Subcutaneous abdominal adipose tissue (tissue), 5 donors: ENCODE results near the gene SLC32A1.

Experiments
- H3K27ac ChIP-seq: one replicate; pipeline ENCODE4 v1.7.0; 2013; ENCODE audit warnings: low read depth, mild to moderate bottlenecking, inconsistent platforms, low read length, moderate library complexity
- H3K27me3 ChIP-seq, 5 donors: one replicate each; pipeline ENCODE4 v1.7.0; 2013; ENCODE audit warnings: low read length in 5 of 5, inconsistent platforms in 1 of 5; ENCODE audit not compliant: control insufficient read depth in 5 of 5, insufficient read depth in 4 of 5
- H3K36me3 ChIP-seq, 5 donors: one replicate each; pipeline ENCODE4 v1.7.0; 2013; ENCODE audit warnings: low read length in 5 of 5; ENCODE audit not compliant: control insufficient read depth in 5 of 5, insufficient read depth in 5 of 5
- H3K4me1 ChIP-seq, 5 donors: one replicate each; pipeline ENCODE4 v1.7.0; 2013; ENCODE audit warnings: low read length in 5 of 5, mild to moderate bottlenecking in 3 of 5, moderate library complexity in 1 of 5; ENCODE audit not compliant: control insufficient read depth in 5 of 5, insufficient read depth in 5 of 5
- H3K4me3 ChIP-seq, 5 donors: one replicate each; pipeline ENCODE4 v1.7.0; 2013; ENCODE audit warnings: low read length in 5 of 5, low read depth in 1 of 5
- H3K9ac ChIP-seq, 5 donors: one replicate each; pipeline ENCODE4 v1.7.0; 2013; ENCODE audit warnings: low read length in 5 of 5, mild to moderate bottlenecking in 4 of 5, moderate library complexity in 3 of 5
- H3K9me3 ChIP-seq, 5 donors: one replicate each; pipeline ENCODE4 v1.7.0; 2013; ENCODE audit warnings: low read length in 5 of 5; ENCODE audit not compliant: control insufficient read depth in 5 of 5
- donor health status: healthy.
- donor health status: healthy.
- donor health status: healthy.
- donor health status: healthy.
- donor health status: healthy.

SLC32A1 gene

DNA sequence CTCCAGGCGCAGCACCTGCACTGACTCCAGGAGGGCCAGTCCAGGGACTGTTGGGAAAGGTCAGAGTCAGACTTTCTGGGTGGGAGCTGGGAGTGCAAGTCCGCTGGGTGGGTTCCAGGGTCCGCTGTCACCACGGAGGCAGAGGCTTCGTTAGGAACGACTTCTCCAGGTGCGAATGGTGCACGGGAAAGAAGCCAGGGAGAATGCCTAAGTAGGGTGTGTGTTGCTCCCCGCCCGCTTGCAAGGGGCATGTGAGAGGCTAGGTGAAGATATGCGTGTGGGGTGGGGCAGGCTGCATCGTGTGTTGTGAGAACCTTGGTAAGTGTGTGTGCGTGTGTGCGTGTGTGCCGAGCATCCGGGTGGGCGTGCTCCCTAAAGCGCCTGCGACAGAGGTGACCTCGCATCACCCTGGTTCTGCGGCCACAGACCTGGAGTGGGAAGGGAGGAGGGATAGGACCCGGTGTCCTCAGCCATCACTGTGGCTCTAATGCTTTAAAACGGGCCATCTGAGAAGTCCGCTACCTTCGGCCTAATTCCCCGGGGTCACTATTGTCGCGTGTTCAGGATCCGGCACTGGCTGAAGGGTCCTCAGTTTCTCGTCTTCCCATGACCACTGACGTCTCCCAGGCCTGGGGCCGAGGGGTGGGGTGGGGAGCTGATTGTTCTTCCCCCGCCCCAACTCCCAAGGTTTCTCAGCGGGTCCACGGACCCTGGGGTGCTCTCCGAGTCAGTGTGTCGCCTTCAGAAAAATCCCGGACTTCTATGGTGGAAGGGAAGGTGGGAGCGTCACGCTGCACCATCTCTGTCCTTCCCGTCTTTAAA, 6.1 kb downstream of the SLC32A1 start:
- Histone ChIP-seq H3K27ac (no peak overlapping the region), H3K4me1 (peaks cover 4 to 48% (median 33%) of the 10 kb centered on the region in 5 donors), H3K9ac (peak overlapping the region in 1 of 5 donors; percentile 20), H3K9me3 (peaks cover 0 to 4% (median 0%) of the 10 kb centered on the region in 5 donors), H3K4me3 (peak overlapping the region in 2 of 5 donors; percentile 59 to 60), H3K36me3 (no peaks in the 10 kb centered on the region), H3K27me3 (peaks cover 73 to 95% (median 83%) of the 10 kb centered on the region in 5 donors)

- H3K36me3 ChIP-seq = no peaks in the 10 kb centered on the region
- peak overlapping the region; percentile 53 to 62 (median 60) for H3K4me3 ChIP-seq
- H3K4me1 ChIP-seq = peaks cover 4 to 44% (median 28%) of the 10 kb centered on the region in 5 donors
- H3K27ac ChIP-seq = no peak overlapping the region
- peak overlapping the region in 1 of 5 donors; percentile 20 for H3K9ac ChIP-seq
- peaks cover 65 to 92% (median 75%) of the 10 kb centered on the region in 5 donors for H3K27me3 ChIP-seq
- peaks cover 0 to 4% (median 0%) of the 10 kb centered on the region in 5 donors for H3K9me3 ChIP-seq
These were observed 6.9 kb downstream of the SLC32A1 start for GRCh38 chr20:38730989-38731737.

DNA sequence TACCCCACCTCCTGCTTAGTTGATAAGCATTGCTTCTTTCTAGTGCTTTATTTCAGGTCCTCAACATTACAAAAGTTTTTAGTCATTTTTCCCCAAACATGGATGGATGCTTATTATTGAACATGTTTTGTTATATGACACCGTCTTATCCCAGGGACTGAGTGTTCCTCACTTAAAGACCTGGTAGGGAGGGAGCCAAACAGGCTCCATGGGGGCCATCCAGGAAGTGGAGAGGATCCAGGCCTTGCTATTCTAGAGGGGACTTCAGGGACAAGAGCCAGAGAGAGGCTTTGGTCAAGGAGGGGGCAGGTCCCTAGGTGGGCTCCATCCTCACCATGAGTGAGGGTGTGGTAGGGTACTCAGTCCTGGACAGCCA, 7.4 kb downstream of the SLC32A1 start:
- H3K4me1 ChIP-seq = peaks cover 4 to 39% (median 26%) of the 10 kb centered on the region in 5 donors
- H3K27me3 ChIP-seq = peaks cover 59 to 86% (median 70%) of the 10 kb centered on the region in 5 donors
- peak overlapping the region in 1 of 5 donors; percentile 20 for H3K9ac ChIP-seq
- peak overlapping the region in 2 of 5 donors; percentile 59 to 60 for H3K4me3 ChIP-seq
- no peak overlapping the region for H3K27ac ChIP-seq
- H3K9me3 ChIP-seq = peaks cover 0 to 4% (median 0%) of the 10 kb centered on the region in 5 donors
- H3K36me3 ChIP-seq = no peaks in the 10 kb centered on the region

GRCh38 chr20:38732981-38733380, 8.7 kb downstream of the SLC32A1 start:
- Histone ChIP-seq H3K4me1 (peaks cover 4 to 27% (median 15%) of the 10 kb centered on the region in 5 donors), H3K27me3 (peaks cover 47 to 74% (median 57%) of the 10 kb centered on the region in 5 donors), H3K27ac (no peak overlapping the region), H3K9ac (no peak overlapping the region), H3K36me3 (no peaks in the 10 kb centered on the region), H3K4me3 (no peak overlapping the region), H3K9me3 (peaks cover 0 to 4% (median 0%) of the 10 kb centered on the region in 5 donors)

DNA sequence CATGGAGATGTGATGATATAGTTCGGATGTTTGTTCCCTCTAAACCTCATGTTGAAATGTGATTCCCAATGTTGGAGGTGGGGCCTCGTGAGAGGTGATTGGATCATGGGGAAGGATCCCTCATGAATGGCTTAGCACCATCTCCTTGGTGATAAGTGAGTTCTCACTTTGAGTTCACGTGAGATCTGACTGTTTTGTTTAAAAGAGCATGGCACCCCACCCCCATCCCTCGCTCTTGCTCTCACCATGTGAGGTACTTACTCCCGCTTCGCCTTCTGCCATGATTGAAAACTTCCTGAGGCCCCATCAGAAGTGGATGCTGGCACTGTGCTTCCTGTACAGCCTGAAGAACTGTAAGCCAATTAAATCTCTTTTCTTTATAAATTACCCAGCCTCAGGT, 10.9 kb downstream of the SLC32A1 start:
- Histone ChIP-seq H3K9ac (no peak overlapping the region), H3K27me3 (peaks cover 30 to 58% (median 38%) of the 10 kb centered on the region in 5 donors), H3K4me1 (peaks cover 2 to 14% (median 12%) of the 10 kb centered on the region in 5 donors), H3K4me3 (no peak overlapping the region), H3K9me3 (no peaks in the 10 kb centered on the region), H3K27ac (no peak overlapping the region), H3K36me3 (no peaks in the 10 kb centered on the region)

DNA sequence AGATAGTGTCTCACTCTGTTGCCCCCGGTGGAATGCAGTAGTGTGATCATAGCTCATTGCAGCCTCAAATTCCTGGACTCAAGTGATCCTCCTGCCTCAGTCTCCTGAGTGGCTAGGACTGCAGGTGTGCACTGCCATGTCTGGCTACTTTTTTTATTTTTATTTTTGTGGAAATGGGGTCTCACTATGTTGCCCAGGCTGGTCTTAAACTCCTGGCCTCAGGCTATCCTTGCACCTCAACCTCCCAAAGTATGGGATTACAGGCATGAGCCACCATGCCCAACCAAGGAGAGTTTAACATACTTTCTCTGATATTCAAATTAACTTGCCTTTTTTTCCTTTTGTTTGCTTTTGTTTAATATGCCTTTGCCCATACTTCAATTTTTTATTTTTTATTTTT, 13.6 kb downstream of the SLC32A1 start:
- no peak overlapping the region for H3K4me3 ChIP-seq
- H3K9me3 ChIP-seq = no peaks in the 10 kb centered on the region
- no peaks in the 10 kb centered on the region for H3K36me3 ChIP-seq
- no peak overlapping the region for H3K9ac ChIP-seq
- H3K4me1 ChIP-seq = no peaks in the 10 kb centered on the region
- H3K27ac ChIP-seq = no peak overlapping the region
- peaks cover 24 to 40% (median 26%) of the 10 kb centered on the region in 5 donors for H3K27me3 ChIP-seq

DNA sequence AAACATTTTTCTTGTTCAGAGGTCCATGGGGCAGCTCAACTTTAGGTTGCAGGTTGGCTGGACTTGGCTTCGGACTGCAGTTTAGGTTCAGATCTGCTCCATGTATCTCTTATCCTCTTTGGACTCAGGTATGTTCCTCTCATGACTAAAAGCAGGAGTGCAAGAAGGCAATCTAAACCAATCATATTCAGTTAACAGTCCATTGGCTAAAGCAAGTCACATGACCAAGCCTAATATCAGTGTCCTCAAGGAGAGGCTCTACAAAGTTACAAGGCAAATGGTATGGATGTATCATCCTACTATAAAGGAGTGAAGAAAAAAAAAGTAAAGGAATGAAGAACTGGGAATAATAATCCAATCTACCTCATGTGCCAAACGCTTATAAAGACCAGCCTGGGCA, 21.5 kb downstream of the SLC32A1 start:
- Histone ChIP-seq H3K27ac (no peak overlapping the region), H3K9me3 (no peaks in the 10 kb centered on the region), H3K4me1 (peaks cover 4 to 19% (median 17%) of the 10 kb centered on the region in 5 donors), H3K9ac (no peak overlapping the region), H3K27me3 (peaks cover 5 to 14% (median 9%) of the 10 kb centered on the region in 5 donors), H3K4me3 (no peak overlapping the region), H3K36me3 (peaks cover 0 to 4% (median 0%) of the 10 kb centered on the region in 5 donors)

DNA sequence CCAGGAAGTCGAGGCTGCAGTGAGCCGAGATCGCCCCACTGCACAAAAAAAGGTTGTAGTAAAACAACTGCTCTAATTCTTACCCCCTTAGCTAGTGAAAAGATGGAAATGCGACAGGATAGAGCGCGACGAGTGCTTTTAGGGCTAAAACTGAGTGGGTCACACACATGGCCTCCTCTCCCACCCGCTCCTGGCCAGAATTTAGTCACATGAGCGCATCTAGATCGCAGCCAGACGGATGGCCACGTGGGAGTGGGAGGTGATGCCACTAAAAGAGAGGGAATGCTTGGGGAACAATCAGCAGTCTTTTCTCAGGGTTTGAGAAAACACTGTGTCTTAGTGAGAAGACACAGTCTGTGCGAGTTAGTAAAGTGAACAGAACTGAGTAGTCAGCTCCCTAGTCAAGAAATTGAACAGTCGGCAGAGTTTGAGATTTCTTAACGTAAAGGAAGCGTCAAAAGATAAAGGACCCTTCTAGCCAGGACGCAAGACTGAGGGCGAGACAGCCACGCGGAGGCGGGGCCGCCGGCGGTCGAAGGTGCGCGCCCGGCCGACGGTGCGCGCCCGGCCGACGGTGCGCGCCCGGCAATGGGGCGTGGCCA, 23.3 kb downstream of the SLC32A1 start:
- no peaks in the 10 kb centered on the region for H3K9me3 ChIP-seq
- H3K9ac ChIP-seq = peak overlapping the region in 4 of 5 donors; percentile 54 to 85 (median 77)
- H3K27me3 ChIP-seq = peaks cover 0 to 6% (median 0%) of the 10 kb centered on the region in 5 donors
- peak overlapping the region; percentile 68 to 93 (median 88) for H3K4me3 ChIP-seq
- H3K36me3 ChIP-seq = peaks cover 4 to 10% (median 5%) of the 10 kb centered on the region in 5 donors
- peak overlapping the region; percentile 77 for H3K27ac ChIP-seq
- peaks cover 4 to 19% (median 17%) of the 10 kb centered on the region in 5 donors for H3K4me1 ChIP-seq

GRCh38 chr20:38748097-38748860, 24.0 kb downstream of the SLC32A1 start, which contains the start of gene ACTR5:
Gene ACTR5, plus strand, starts transcription at chr20:38748460. Its CDS starts 19 bp downstream, at chr20:38748479.
- H3K4me1 ChIP-seq = peaks cover 4 to 19% (median 17%) of the 10 kb centered on the region in 5 donors
- peaks cover 5 to 15% (median 8%) of the 10 kb centered on the region in 5 donors for H3K36me3 ChIP-seq
- H3K9me3 ChIP-seq = no peaks in the 10 kb centered on the region
- H3K27me3 ChIP-seq = peaks cover 0 to 4% (median 0%) of the 10 kb centered on the region in 5 donors
- peak within 1 kb of the TSS in 4 of 5 donors; percentile 80 to 90 (median 86) for H3K9ac ChIP-seq
- peak within 1 kb of the TSS; percentile 77 for H3K27ac ChIP-seq
- H3K4me3 ChIP-seq = peak within 1 kb of the TSS; percentile 86 to 95 (median 89)
